CMK (cell line): ENCODE data around the gene SALL3.

Experiments
- DNase-seq: peaks from one replicate; pipeline ENCODE4 v3.0.0-alpha.2; 2010; ENCODE audit warnings: low read depth

The SALL3 gene

GRCh38 chr18:78980777-78981380 lies 1.3 kb downstream of the SALL3 start:
- no peak for DNase-seq

- DNase-seq: no peak
These were observed 1.8 kb downstream of the SALL3 start for GRCh38 chr18:78981394-78981831.

- no peak for DNase-seq
These were observed 2.5 kb downstream of the SALL3 start for GRCh38 chr18:78981989-78982620.

DNA sequence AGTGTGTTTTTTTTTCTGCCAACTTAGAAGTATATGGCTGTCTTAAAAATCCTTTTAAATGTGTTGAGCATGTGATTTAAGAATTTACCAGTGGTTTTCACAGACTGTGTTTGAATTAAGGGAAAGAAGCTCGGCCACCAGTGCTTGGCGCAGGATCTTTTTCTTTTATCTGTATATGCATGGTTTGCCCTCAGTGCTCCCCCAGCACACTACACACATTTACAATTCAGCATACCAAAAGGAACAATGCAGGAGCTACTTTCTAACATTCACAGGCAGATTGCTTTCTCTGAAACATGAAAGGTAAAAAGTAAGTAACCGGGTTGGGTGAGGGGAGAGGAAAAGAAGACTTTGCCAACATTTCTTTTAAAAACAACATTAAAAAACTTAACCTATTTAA lies 3.9 kb downstream of the SALL3 start:
- no peak for DNase-seq

DNA sequence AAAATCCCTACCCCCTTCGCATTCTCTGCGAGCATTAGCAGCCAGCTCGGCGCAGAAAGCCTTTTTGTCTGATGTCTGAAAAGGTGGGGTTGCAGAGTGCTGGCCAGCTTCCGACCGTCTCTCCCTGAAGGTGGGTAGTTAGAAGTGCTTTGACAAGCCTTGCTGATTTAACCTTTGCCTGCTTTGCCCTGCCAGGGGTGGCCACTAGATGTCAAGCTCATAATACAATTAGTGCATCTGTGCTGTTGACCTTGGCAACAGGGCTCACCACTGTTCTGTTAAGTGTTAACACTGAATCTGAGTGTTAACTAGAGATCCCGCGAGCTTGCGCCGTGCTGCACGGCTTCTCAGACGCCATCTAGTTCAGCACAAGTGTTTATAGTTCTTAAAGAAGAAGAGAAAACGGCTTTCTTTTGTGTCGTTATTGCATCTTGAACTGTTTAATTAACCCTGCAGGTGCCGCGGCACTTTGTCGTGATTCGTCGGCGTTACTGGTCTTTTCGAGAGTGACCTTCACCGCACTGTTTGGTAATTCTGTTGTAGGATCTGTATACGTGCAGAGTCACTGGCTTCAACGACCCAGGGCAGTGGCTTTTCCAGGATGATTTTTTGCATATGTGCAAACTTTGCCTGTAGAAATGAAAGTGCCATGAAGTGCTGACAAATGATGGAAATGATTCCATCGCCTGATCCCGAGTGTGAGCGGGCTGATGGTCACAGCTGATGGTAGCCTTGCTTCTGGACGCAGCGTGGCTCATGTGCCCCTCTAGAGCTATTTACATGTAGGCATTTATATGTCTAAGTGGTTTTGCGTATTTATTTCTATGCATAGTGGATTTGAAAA lies 5.5 kb downstream of the SALL3 start:
- no peak for DNase-seq

GRCh38 chr18:78986018-78986481 lies 6.4 kb downstream of the SALL3 start:
- DNase-seq: no peak

DNA sequence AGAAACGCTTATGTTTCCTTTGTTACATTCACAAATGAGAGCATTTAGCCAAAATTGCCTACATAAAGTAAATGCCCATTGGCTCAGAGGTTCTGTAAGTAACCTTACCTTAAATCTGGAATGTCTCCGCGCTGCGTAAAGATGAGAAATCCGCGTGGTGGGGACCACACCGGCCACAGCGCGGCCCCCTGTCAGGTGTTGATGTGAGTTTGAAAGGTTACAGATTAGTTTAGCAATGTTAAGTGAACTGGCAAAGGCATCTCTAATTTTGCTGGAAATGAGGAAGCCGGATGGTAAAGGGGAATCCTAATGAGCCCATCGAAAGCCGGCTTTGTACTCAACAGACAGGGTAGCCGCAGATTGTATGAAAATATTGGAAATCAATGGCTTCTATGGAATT lies 11.8 kb downstream of the SALL3 start:
- DNase-seq: no peak

GRCh38 chr18:78992041-78993011 lies 12.7 kb downstream of the SALL3 start:
- no peak for DNase-seq

GRCh38 chr18:78993014-78993926 lies 13.7 kb downstream of the SALL3 start:
- DNase-seq: no peak

DNA sequence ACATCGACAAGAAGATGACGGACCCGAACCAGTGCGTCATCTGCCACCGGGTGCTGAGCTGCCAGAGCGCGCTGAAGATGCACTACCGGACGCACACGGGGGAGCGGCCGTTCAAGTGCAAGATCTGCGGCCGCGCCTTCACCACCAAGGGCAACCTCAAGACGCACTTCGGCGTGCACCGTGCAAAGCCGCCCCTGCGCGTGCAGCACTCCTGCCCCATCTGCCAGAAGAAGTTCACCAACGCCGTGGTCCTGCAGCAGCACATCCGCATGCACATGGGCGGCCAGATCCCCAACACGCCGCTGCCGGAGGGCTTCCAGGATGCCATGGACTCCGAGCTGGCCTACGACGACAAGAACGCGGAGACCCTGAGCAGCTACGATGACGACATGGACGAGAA lies 14.4 kb downstream of the SALL3 start:
- DNase-seq: no peak

DNA sequence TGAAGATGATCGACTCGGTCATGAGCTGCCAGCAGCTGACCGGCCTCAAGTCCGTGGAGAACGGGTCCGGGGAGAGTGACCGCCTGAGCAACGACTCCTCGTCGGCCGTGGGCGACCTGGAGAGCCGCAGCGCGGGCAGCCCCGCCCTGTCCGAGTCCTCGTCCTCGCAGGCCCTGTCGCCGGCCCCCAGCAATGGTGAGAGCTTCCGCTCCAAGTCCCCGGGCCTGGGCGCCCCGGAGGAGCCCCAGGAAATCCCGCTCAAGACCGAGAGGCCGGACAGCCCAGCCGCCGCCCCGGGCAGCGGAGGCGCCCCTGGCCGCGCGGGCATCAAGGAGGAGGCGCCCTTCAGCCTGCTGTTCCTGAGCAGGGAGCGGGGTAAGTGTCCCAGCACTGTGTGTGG lies 14.9 kb downstream of the SALL3 start:
- DNase-seq: no peak

DNA sequence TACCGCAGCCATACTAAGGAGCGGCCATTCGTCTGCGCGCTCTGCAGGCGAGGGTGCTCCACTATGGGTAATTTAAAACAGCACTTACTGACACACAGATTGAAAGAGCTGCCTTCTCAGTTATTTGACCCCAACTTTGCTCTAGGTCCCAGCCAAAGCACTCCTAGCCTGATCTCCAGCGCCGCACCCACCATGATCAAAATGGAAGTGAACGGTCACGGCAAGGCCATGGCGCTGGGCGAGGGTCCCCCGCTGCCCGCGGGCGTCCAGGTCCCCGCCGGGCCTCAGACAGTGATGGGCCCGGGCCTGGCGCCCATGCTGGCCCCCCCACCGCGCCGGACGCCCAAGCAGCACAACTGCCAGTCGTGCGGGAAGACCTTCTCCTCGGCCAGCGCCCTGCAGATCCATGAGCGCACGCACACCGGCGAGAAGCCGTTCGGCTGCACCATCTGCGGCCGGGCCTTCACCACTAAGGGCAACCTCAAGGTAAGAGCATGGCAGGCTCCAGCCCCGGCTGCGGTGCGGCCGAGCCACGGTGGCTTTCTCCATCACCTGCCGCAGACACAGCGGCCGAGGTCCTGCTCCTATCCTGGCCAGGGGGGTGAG lies 15.5 kb downstream of the SALL3 start:
- no peak for DNase-seq

GRCh38 chr18:78995740-78996395 lies 16.2 kb downstream of the SALL3 start:
- no peak for DNase-seq

GRCh38 chr18:78996741-78997490 lies 17.3 kb downstream of the SALL3 start:
- no peak for DNase-seq

- no peak for DNase-seq
These were observed 18.9 kb downstream of the SALL3 start for GRCh38 chr18:78998371-78999071.

DNA sequence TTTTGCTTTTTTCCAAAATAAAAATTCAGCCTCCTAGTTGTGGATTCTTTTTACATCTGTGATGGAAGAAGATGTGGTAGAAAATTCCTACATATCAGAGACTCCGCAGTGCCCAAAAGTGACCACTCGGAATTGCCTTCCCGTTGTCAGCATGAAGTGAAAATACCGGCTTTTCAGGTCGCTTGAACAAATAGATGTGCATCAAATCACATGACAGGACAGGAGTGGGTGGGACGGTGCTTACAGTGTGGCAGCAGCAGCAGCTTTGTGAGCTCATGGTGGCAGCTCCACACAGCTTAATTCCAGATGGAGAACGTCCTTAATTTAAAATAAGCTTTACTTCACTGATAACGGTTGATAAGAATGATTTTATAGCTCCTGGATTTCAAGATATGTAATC lies 20.3 kb downstream of the SALL3 start:
- no peak for DNase-seq

DNA sequence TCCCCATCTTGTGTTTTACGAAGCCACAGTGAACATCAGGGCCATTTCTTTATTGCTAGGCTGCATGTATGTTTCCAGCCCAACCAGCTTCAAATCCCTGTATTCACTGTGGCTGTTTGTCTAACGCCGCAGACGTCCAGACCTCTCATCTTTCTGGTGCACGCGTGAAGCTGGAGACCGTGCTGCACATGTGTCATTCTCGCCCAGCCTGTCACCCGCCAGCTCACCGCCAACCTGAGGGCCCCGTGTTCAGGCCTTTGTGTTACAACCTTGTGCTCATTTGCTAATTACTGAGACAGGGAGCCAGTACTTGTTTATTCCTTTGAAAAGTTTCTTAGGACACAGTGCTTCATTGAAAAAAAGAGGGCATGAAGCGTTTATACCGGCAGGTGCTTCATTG lies 21.4 kb downstream of the SALL3 start:
- no peak for DNase-seq

- no peak for DNase-seq
These were observed 26.0 kb downstream of the SALL3 start for GRCh38 chr18:79005653-79006052.
